Measurements from ENCODE around the gene PDGFC. TPM values are rescaled to one million over a fixed set of nuclear protein-coding genes. Genes with fewer than 3 reads are reported as not detected.

Gene PDGFC
- total RNA-seq, 1 experiment from 2014 or later = 9.8 TPM

DNA sequence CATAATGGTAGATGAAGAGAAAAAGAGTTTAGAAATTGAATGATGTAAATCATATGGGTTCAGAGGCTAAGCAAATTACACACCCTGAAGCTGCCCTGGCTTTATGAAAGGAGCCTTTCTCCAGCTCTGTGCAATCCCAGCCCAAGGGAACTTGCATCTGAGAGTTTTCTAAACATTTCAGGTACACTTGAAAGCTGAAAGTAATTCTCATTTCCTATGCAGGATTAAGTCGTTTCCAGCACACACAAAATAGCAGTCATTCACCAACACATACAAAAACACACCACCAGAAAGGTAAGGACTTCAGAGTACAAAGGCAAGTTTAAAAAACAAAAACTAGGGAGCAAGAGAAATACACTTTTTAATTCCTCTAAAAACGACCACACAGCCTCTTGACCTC is 1.7 kb downstream of the PDGFC start:
- H3K9ac ChIP-seq (ENCODE audit: low read length) = peak overlapping the region; percentile 55; the same call in 1 of the 2 replicates
- DNase-seq (ENCODE audit: low read depth, low spot score) (no peak), ATAC-seq (no peak)
- TF ChIP-seq, protein P1, sequence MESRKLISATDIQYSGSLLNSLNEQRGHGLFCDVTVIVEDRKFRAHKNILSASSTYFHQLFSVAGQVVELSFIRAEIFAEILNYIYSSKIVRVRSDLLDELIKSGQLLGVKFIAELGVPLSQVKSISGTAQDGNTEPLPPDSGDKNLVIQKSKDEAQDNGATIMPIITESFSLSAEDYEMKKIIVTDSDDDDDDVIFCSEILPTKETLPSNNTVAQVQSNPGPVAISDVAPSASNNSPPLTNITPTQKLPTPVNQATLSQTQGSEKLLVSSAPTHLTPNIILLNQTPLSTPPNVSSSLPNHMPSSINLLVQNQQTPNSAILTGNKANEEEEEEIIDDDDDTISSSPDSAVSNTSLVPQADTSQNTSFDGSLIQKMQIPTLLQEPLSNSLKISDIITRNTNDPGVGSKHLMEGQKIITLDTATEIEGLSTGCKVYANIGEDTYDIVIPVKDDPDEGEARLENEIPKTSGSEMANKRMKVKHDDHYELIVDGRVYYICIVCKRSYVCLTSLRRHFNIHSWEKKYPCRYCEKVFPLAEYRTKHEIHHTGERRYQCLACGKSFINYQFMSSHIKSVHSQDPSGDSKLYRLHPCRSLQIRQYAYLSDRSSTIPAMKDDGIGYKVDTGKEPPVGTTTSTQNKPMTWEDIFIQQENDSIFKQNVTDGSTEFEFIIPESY (IDR thresholded peaks at IDR 0.05; ENCODE audit: extremely low read depth, insufficient replicate concordance, low read length) = no peak
- TF ChIP-seq ZFX (IDR thresholded peaks at IDR 0.05) (no peak), CEBPB (IDR thresholded peaks at IDR 0.05; ENCODE audit: low read depth) (no peak), SRF (IDR thresholded peaks at IDR 0.05; ENCODE audit: low read depth) (no peak), RAD21 (IDR thresholded peaks at IDR 0.05; ENCODE audit: low read depth) (no peak)
- TF ChIP-seq, protein P2, sequence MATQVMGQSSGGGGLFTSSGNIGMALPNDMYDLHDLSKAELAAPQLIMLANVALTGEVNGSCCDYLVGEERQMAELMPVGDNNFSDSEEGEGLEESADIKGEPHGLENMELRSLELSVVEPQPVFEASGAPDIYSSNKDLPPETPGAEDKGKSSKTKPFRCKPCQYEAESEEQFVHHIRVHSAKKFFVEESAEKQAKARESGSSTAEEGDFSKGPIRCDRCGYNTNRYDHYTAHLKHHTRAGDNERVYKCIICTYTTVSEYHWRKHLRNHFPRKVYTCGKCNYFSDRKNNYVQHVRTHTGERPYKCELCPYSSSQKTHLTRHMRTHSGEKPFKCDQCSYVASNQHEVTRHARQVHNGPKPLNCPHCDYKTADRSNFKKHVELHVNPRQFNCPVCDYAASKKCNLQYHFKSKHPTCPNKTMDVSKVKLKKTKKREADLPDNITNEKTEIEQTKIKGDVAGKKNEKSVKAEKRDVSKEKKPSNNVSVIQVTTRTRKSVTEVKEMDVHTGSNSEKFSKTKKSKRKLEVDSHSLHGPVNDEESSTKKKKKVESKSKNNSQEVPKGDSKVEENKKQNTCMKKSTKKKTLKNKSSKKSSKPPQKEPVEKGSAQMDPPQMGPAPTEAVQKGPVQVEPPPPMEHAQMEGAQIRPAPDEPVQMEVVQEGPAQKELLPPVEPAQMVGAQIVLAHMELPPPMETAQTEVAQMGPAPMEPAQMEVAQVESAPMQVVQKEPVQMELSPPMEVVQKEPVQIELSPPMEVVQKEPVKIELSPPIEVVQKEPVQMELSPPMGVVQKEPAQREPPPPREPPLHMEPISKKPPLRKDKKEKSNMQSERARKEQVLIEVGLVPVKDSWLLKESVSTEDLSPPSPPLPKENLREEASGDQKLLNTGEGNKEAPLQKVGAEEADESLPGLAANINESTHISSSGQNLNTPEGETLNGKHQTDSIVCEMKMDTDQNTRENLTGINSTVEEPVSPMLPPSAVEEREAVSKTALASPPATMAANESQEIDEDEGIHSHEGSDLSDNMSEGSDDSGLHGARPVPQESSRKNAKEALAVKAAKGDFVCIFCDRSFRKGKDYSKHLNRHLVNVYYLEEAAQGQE (IDR thresholded peaks at IDR 0.05; ENCODE audit: low read depth) = no peak
- TF ChIP-seq, protein P3, sequence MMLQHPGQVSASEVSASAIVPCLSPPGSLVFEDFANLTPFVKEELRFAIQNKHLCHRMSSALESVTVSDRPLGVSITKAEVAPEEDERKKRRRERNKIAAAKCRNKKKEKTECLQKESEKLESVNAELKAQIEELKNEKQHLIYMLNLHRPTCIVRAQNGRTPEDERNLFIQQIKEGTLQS (IDR thresholded peaks at IDR 0.05) = no peak
- peak overlapping the region; percentile 16; the same call in 1 of the 2 replicates for H3K27ac ChIP-seq (ENCODE audit: low read depth, low read length)
- no peak overlapping the region for H2AFZ ChIP-seq (ENCODE audit: low read depth, low read length, poor library complexity, severe bottlenecking)
- POLR2A ChIA-PET = no interaction called here
- RAD21 ChIA-PET (ENCODE audit: low non-redundant PET in 1 of 2, low total read pairs in 2 of 2, uncharacterized antibody in 2 of 2, unreplicated experiment in 2 of 2) = no interaction called here
- peaks cover 4% of the 10 kb centered on the region for H3K79me2 ChIP-seq (ENCODE audit: insufficient read depth, low read length)
- H3K4me3 ChIP-seq (replicated peaks in 1 of 2; ENCODE audit: low read depth in 1 of 2, low read length in 2 of 2) = peak overlapping the region; percentile 51 to 64
- H3K9me2 ChIP-seq (ENCODE audit: insufficient read depth) = no peaks in the 10 kb centered on the region
- intact Hi-C loops (cut with micrococcal nuclease) = loop anchor here (5.0 to 10.0 kb wide), 5 partner anchors 77 to 803 kb away; no protein-coding TSS in a partner anchor
- no peaks in the 10 kb centered on the region for H3K9me3 ChIP-seq (ENCODE audit: control insufficient read depth in 1 of 2, insufficient read depth in 1 of 2, low read depth in 1 of 2, low read length in 2 of 2)
- no peaks in the 10 kb centered on the region for H3K36me3 ChIP-seq (ENCODE audit: control insufficient read depth in 1 of 2, insufficient read depth in 2 of 2, low read length in 2 of 2)
- H3K27me3 ChIP-seq (ENCODE audit: insufficient read depth, low read length) = no peaks in the 10 kb centered on the region
- CTCF ChIA-PET = interaction anchor here (1.8 to 3.1 kb wide), 2 partner anchors 24 to 495 kb away, joined by 4 to 17 read pairs; no protein-coding TSS in a partner anchor
- H4K20me1 ChIP-seq (ENCODE audit: insufficient read depth) = no peaks in the 10 kb centered on the region
- H3K4me2 ChIP-seq (ENCODE audit: low read length) = peak overlapping the region; percentile 85
- H3K4me1 ChIP-seq (ENCODE audit: control insufficient read depth in 1 of 2, insufficient read depth in 2 of 2, low read length in 2 of 2) = peaks cover 0 to 20% of the 10 kb centered on the region in 2 experiments; a peak in 3 of 4 replicates
- BruUV-seq (replicated peaks) = TSS peak; percentile 43
